Bronchial epithelial cell (primary cell): ENCODE data around the gene RABGAP1L. TPM values are rescaled to one million over a fixed set of nuclear protein-coding genes. Genes with fewer than 3 reads are reported as not detected.
"Not testable (repeated sequence)": the region's sequence is repeated elsewhere in the genome, so short reads cannot be mapped to it uniquely, and the experiment has no call there.

ENCODE experiments used
- DNase-seq: peaks from one replicate; pipeline ENCODE4 v3.0.0-alpha.2; 2010; ENCODE audit warnings: low read depth
- FAIRE-seq: peaks from 2 replicates; lab custom pipeline; 2011; peaks lifted over from hg19 to GRCh38; lab: Jason Lieb, UNC
- H3K27me3 ChIP-seq: 2 replicates; pipeline ENCODE4 v1.5.1; 2011; ENCODE audit warnings: low read length; ENCODE audit not compliant: control insufficient read depth, insufficient read depth
- H3K36me3 ChIP-seq: 2 replicates; pipeline ENCODE4 v1.5.1; 2011; ENCODE audit warnings: low read length; ENCODE audit not compliant: control insufficient read depth, insufficient read depth
- H3K4me3 ChIP-seq: 2 replicates; pipeline ENCODE4 v1.5.1; 2011; ENCODE audit warnings: mild to moderate bottlenecking, low read depth, low read length, control low read depth
- CTCF ChIP-seq: IDR thresholded peaks from 2 replicates; pipeline ENCODE4 v1.5.1; 2011; ENCODE audit warnings: mild to moderate bottlenecking, moderate library complexity, low read length, control low read depth, inconsistent platforms; ENCODE audit not compliant: insufficient read depth, severe bottlenecking
- total RNA-seq: library from RNA; depleted of rRNA; stranded (reverse); fragments of >200 nt; gene quantifications from 2 replicates; pipeline ENCODE4 v1.2.1, GENCODE V29; 2014

RABGAP1L gene
- total RNA-seq, 1 donor from 2014 or later, result 37.4 TPM

GRCh38 chr1:174166530-174167264 is 7.4 kb downstream of the RABGAP1L start:
- TF ChIP-seq CTCF, result no peak
- H3K27me3 ChIP-seq, result no peaks in the 10 kb centered on the region
- no peak for DNase-seq
- no peak overlapping the region for H3K4me3 ChIP-seq
- FAIRE-seq, result no peak
- no peaks in the 10 kb centered on the region for H3K36me3 ChIP-seq

GRCh38 chr1:174167265-174167803 is 8.0 kb downstream of the RABGAP1L start:
- no peak overlapping the region for H3K4me3 ChIP-seq
- H3K36me3 ChIP-seq, result no peaks in the 10 kb centered on the region
- FAIRE-seq (no peak), DNase-seq (no peak)
- no peak for TF ChIP-seq CTCF
- H3K27me3 ChIP-seq, result no peaks in the 10 kb centered on the region

- no peak for TF ChIP-seq CTCF
- Histone ChIP-seq H3K4me3 (no peak overlapping the region), H3K27me3 (no peaks in the 10 kb centered on the region), H3K36me3 (no peaks in the 10 kb centered on the region)
- FAIRE-seq (no peak), DNase-seq (no peak)
Observed at GRCh38 chr1:174169342-174169741, 10.0 kb downstream of the RABGAP1L start.

GRCh38 chr1:174171073-174171472 is 11.8 kb downstream of the RABGAP1L start:
- Histone ChIP-seq H3K36me3 (no peaks in the 10 kb centered on the region), H3K27me3 (no peaks in the 10 kb centered on the region), H3K4me3 (no peak overlapping the region)
- TF ChIP-seq CTCF, result no peak
- DNase-seq (no peak), FAIRE-seq (no peak)

GRCh38 chr1:174174461-174175329 is 15.4 kb downstream of the RABGAP1L start:
- no peak for TF ChIP-seq CTCF
- FAIRE-seq, result no peak

GRCh38 chr1:174178459-174178858 is 19.1 kb downstream of the RABGAP1L start:
- DNase-seq, H3K36me3 ChIP-seq, FAIRE-seq, H3K27me3 ChIP-seq, H3K4me3 ChIP-seq: not testable (repeated sequence)

More at GRCh38 chr1:174174461-174175329, 15.4 kb downstream of the RABGAP1L start:
- no peaks in the 10 kb centered on the region for H3K27me3 ChIP-seq
- H3K36me3 ChIP-seq, result no peaks in the 10 kb centered on the region
- no peak overlapping the region for H3K4me3 ChIP-seq
- DNase-seq, result no peak
